ENCODE measurements around the gene SERPINB12. TPM values are rescaled to one million over a fixed set of nuclear protein-coding genes. Genes with fewer than 3 reads are reported as not detected.

Gene SERPINB12
- total RNA-seq, 1 donor, result not detected

- no peak overlapping the region for H3K4me3 ChIP-seq (ENCODE audit: insufficient read depth, low read length)
- H3K36me3 ChIP-seq (ENCODE audit: insufficient read depth, low read length), result no peaks in the 10 kb centered on the region
- no peak for DNase-seq (ENCODE audit: insufficient read length, low spot score, missing footprints)
- no peaks in the 10 kb centered on the region for H4K20me1 ChIP-seq (ENCODE audit: insufficient read depth, low read length)
- no peak for TF ChIP-seq CTCF (IDR thresholded peaks at IDR 0.05; ENCODE audit: extremely low read depth, low read depth, low read length)
- peaks cover 28% of the 10 kb centered on the region for H3K27me3 ChIP-seq (ENCODE audit: insufficient read depth, low read length)
- no peak overlapping the region for H2AFZ ChIP-seq (ENCODE audit: low read length)
- H3K4me2 ChIP-seq (ENCODE audit: insufficient read depth, low read length), result no peak overlapping the region
- H3K27ac ChIP-seq (ENCODE audit: low read depth, low read length), result no peak overlapping the region
- H3K9me3 ChIP-seq (ENCODE audit: low read depth, low read length), result no peaks in the 10 kb centered on the region
- peaks cover 3% of the 10 kb centered on the region for H3K4me1 ChIP-seq (ENCODE audit: insufficient read depth, low read length)
- H3K79me2 ChIP-seq (ENCODE audit: insufficient read depth, low read length), result no peaks in the 10 kb centered on the region
These were observed 22.0 kb upstream of the SERPINB12 start for GRCh38 chr18:63520053-63520685.

- no peaks in the 10 kb centered on the region for H3K79me2 ChIP-seq (ENCODE audit: insufficient read depth, low read length)
- no peak overlapping the region for H2AFZ ChIP-seq (ENCODE audit: low read length)
- H3K9me3 ChIP-seq (ENCODE audit: low read depth, low read length), result no peaks in the 10 kb centered on the region
These were observed 18.5 kb upstream of the SERPINB12 start for GRCh38 chr18:63523660-63524059.

GRCh38 chr18:63527251-63527650 lies 14.9 kb upstream of the SERPINB12 start:
- H3K27me3 ChIP-seq (ENCODE audit: insufficient read depth, low read length), result peaks cover 15% of the 10 kb centered on the region
- no peak overlapping the region for H2AFZ ChIP-seq (ENCODE audit: low read length)
- TF ChIP-seq CTCF (IDR thresholded peaks at IDR 0.05; ENCODE audit: extremely low read depth, low read depth, low read length), result no peak
- H4K20me1 ChIP-seq (ENCODE audit: insufficient read depth, low read length), result no peaks in the 10 kb centered on the region
- no peaks in the 10 kb centered on the region for H3K79me2 ChIP-seq (ENCODE audit: insufficient read depth, low read length)
- no peaks in the 10 kb centered on the region for H3K36me3 ChIP-seq (ENCODE audit: insufficient read depth, low read length)
- no peak overlapping the region for H3K4me2 ChIP-seq (ENCODE audit: insufficient read depth, low read length)
- H3K4me1 ChIP-seq (ENCODE audit: insufficient read depth, low read length), result no peaks in the 10 kb centered on the region
- H3K4me3 ChIP-seq (ENCODE audit: insufficient read depth, low read length), result no peak overlapping the region
- no peak for DNase-seq (ENCODE audit: insufficient read length, low spot score, missing footprints)
- no peaks in the 10 kb centered on the region for H3K9me3 ChIP-seq (ENCODE audit: low read depth, low read length)
- no peak overlapping the region for H3K27ac ChIP-seq (ENCODE audit: low read depth, low read length)

More at GRCh38 chr18:63523660-63524059, 18.5 kb upstream of the SERPINB12 start:
- Histone ChIP-seq H3K4me1 (ENCODE audit: insufficient read depth, low read length) (no peaks in the 10 kb centered on the region), H3K27ac (ENCODE audit: low read depth, low read length) (no peak overlapping the region), H3K4me2 (ENCODE audit: insufficient read depth, low read length) (no peak overlapping the region), H3K36me3 (ENCODE audit: insufficient read depth, low read length) (no peaks in the 10 kb centered on the region), H3K27me3 (ENCODE audit: insufficient read depth, low read length) (peaks cover 28% of the 10 kb centered on the region), H4K20me1 (ENCODE audit: insufficient read depth, low read length) (no peaks in the 10 kb centered on the region), H3K4me3 (ENCODE audit: insufficient read depth, low read length) (no peak overlapping the region)
- peak; percentile 22 for TF ChIP-seq CTCF (IDR thresholded peaks at IDR 0.05; ENCODE audit: extremely low read depth, low read depth, low read length)
- DNase-seq (ENCODE audit: insufficient read length, low spot score, missing footprints), result no peak

- no peak overlapping the region for H3K4me2 ChIP-seq (ENCODE audit: insufficient read depth, low read length)
- no peak overlapping the region for H2AFZ ChIP-seq (ENCODE audit: low read length)
- peaks cover 3% of the 10 kb centered on the region for H3K27me3 ChIP-seq (ENCODE audit: insufficient read depth, low read length)
- no peaks in the 10 kb centered on the region for H3K79me2 ChIP-seq (ENCODE audit: insufficient read depth, low read length)
- no peak overlapping the region for H3K27ac ChIP-seq (ENCODE audit: low read depth, low read length)
- no peaks in the 10 kb centered on the region for H3K36me3 ChIP-seq (ENCODE audit: insufficient read depth, low read length)
- no peaks in the 10 kb centered on the region for H3K4me1 ChIP-seq (ENCODE audit: insufficient read depth, low read length)
- no peak overlapping the region for H3K4me3 ChIP-seq (ENCODE audit: insufficient read depth, low read length)
- no peak for TF ChIP-seq CTCF (IDR thresholded peaks at IDR 0.05; ENCODE audit: extremely low read depth, low read depth, low read length)
- no peak for DNase-seq (ENCODE audit: insufficient read length, low spot score, missing footprints)
- no peaks in the 10 kb centered on the region for H3K9me3 ChIP-seq (ENCODE audit: low read depth, low read length)
- no peaks in the 10 kb centered on the region for H4K20me1 ChIP-seq (ENCODE audit: insufficient read depth, low read length)
These were observed 13.2 kb upstream of the SERPINB12 start for GRCh38 chr18:63528863-63529492.
